ENCODE results near the gene EIF4A2.
"Not testable (repeated sequence)": the region's sequence is repeated elsewhere in the genome, so short reads cannot be mapped to it uniquely, and the experiment has no call there.

EIF4A2 gene

DNA sequence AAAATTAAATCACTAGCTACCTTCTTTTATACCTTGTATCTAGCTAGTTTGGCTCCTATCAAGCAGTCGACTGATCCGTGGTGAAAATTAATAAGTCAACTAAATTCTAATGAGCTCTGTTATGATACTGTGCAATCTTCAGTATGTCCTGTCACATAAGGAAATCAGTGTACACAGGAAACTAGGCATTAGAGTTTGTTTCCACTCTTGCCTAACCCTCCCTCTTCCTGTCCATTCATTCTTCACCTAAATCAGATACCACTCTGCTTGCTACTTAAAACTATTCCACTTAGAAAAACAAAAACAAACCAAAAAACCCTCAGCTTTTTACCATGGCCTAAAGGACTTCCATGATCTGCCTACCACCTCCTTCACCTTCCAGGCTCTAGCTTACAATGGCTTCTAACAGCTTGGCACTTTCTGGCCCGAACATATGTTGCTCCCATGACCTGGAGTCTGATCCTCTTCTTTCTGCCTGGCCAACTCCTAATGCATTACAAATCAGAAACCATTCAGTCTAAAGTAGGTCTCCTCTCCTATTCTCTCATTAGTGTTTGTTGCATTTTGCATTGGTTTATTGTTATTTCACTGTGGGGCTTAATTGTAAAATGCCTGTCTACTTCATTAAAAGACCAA is 15.0 kb downstream of the EIF4A2 start:
- Histone ChIP-seq H4K91ac (ENCODE audit: low read depth, low read length, poor library complexity) (no peak overlapping the region), H3K14ac (ENCODE audit: low read length) (no peak overlapping the region), H3K23ac (ENCODE audit: low read depth, low read length, poor library complexity) (no peak overlapping the region), H2BK5ac (ENCODE audit: low read length) (no peak overlapping the region), H2AK5ac (ENCODE audit: low read depth, low read length) (no peak overlapping the region), H2AFZ (ENCODE audit: low read length) (no peak overlapping the region), H3K79me1 (ENCODE audit: low read depth, low read length) (no peaks in the 10 kb centered on the region), H3K18ac (ENCODE audit: low read length) (no peak overlapping the region), H3K9me3 (replicated peaks in 1 of 2; ENCODE audit: control insufficient read depth in 2 of 2, insufficient read depth in 1 of 2, low read depth in 1 of 2, low read length in 2 of 2) (no peaks in the 10 kb centered on the region), H3K4ac (ENCODE audit: low read length) (no peak overlapping the region), H3K36me3 (replicated peaks in 1 of 2; ENCODE audit: control insufficient read depth in 2 of 2, insufficient read depth in 2 of 2, low read length in 2 of 2) (peaks cover 24 to 98% of the 10 kb centered on the region in 2 donors), H2BK12ac (ENCODE audit: low read length) (no peak overlapping the region), H3K27me3 (ENCODE audit: control insufficient read depth in 3 of 3, insufficient read depth in 3 of 3, low read depth in 1 of 3, low read length in 3 of 3) (no peaks in the 10 kb centered on the region), H4K8ac (ENCODE audit: low read depth, low read length) (no peak overlapping the region), H2BK120ac (ENCODE audit: low read depth, low read length) (no peak overlapping the region), H3K9ac (ENCODE audit: low read depth, low read length, poor library complexity) (no peak overlapping the region), H3K27ac (replicated peaks; ENCODE audit: low read length) (peak overlapping the region; percentile 36), H3K4me3 (ENCODE audit: low read length in 2 of 2) (no peak overlapping the region), H3K4me1 (ENCODE audit: control insufficient read depth in 2 of 2, insufficient read depth in 1 of 2, low read depth in 1 of 2, low read length in 2 of 2) (no peaks in the 10 kb centered on the region), H3K4me2 (ENCODE audit: insufficient read depth, low read length, poor library complexity, severe bottlenecking) (no peak overlapping the region), H2BK15ac (ENCODE audit: low read length) (no peak overlapping the region)
- no CpG with 5 or more reads among the region's 3 CpGs for WGBS, 2 donors (ENCODE audit: extremely low coverage in 2 of 2, insufficient read length in 2 of 2, insufficient replicate concordance in 1 of 2)
- no peak for DNase-seq (ENCODE audit: low spot score)

DNA sequence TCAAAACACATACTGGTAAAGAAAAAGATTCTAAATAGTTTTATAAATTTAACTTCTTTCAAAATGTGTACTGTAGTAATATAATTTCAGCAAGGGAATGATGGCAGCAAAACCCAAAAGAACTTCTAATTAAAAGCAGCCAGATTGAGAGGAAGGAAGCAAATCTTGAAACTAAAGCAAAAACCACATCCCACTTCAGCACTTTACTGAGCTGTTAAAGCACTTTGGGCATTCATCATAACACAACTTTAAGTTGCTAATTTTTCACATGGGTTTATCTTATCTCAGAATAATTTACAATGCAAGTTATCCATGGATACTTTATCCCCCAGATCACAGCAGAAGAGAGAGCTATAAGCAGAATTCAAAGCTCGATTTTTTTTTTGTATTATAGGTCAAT is 16.9 kb downstream of the EIF4A2 start:
- Histone ChIP-seq H3K4me2 (ENCODE audit: insufficient read depth, low read length, poor library complexity, severe bottlenecking) (no peak overlapping the region), H3K4ac (ENCODE audit: low read length) (no peak overlapping the region), H2BK5ac (ENCODE audit: low read length) (no peak overlapping the region), H2AFZ (ENCODE audit: low read length) (no peak overlapping the region), H3K27me3 (ENCODE audit: control insufficient read depth in 3 of 3, insufficient read depth in 3 of 3, low read depth in 1 of 3, low read length in 3 of 3) (no peaks in the 10 kb centered on the region), H2BK12ac (ENCODE audit: low read length) (no peak overlapping the region), H3K4me3 (ENCODE audit: low read length in 2 of 2) (no peak overlapping the region), H3K14ac (ENCODE audit: low read length) (no peak overlapping the region), H3K23ac (ENCODE audit: low read depth, low read length, poor library complexity) (no peak overlapping the region), H4K91ac (ENCODE audit: low read depth, low read length, poor library complexity) (no peak overlapping the region), H3K36me3 (replicated peaks in 1 of 2; ENCODE audit: control insufficient read depth in 2 of 2, insufficient read depth in 2 of 2, low read length in 2 of 2) (peaks cover 22 to 100% of the 10 kb centered on the region in 2 donors), H4K8ac (ENCODE audit: low read depth, low read length) (no peak overlapping the region), H2BK15ac (ENCODE audit: low read length) (no peak overlapping the region), H3K4me1 (ENCODE audit: control insufficient read depth in 2 of 2, insufficient read depth in 1 of 2, low read depth in 1 of 2, low read length in 2 of 2) (peaks cover 3% of the 10 kb centered on the region in 2 donors), H3K27ac (replicated peaks; ENCODE audit: low read length) (no peak overlapping the region), H3K9ac (ENCODE audit: low read depth, low read length, poor library complexity) (no peak overlapping the region), H3K79me1 (ENCODE audit: low read depth, low read length) (peaks cover 4% of the 10 kb centered on the region), H3K18ac (ENCODE audit: low read length) (no peak overlapping the region), H3K9me3 (replicated peaks in 1 of 2; ENCODE audit: control insufficient read depth in 2 of 2, insufficient read depth in 1 of 2, low read depth in 1 of 2, low read length in 2 of 2) (no peaks in the 10 kb centered on the region), H2AK5ac (ENCODE audit: low read depth, low read length) (no peak overlapping the region), H2BK120ac (ENCODE audit: low read depth, low read length) (no peak overlapping the region)
- no peak for DNase-seq (ENCODE audit: low spot score)
- no CpG with 5 or more reads among the region's 1 CpG for WGBS, 2 donors (ENCODE audit: extremely low coverage in 2 of 2, insufficient read length in 2 of 2, insufficient replicate concordance in 1 of 2)

DNA sequence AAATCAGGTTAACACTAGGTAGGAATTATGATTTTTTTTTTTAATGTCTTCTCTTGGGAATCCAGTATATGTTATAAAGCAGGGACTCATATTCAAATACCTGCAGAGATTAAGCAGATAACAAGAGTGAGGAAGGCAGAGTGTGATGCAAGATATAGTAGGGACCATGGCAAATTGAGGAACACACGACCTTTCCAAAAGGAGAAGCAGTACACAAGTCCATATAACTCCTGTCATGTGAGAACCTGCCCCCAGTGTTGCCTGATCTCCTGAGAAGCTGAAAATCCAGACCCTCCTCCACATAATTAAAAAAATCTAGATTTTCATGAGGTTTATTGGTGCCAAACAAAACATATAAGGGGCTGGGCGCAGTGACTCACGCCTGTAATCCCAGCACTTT is 19.3 kb downstream of the EIF4A2 start:
- H2AK5ac ChIP-seq (ENCODE audit: low read depth, low read length) = no peak overlapping the region
- no peak overlapping the region for H3K18ac ChIP-seq (ENCODE audit: low read length)
- H4K91ac ChIP-seq (ENCODE audit: low read depth, low read length, poor library complexity) = no peak overlapping the region
- H2BK5ac ChIP-seq (ENCODE audit: low read length) = no peak overlapping the region
- H2AFZ ChIP-seq (ENCODE audit: low read length) = no peak overlapping the region
- H3K4me3 ChIP-seq (ENCODE audit: low read length in 2 of 2) = no peak overlapping the region
- peaks cover 6 to 7% of the 10 kb centered on the region in 2 donors for H3K4me1 ChIP-seq (ENCODE audit: control insufficient read depth in 2 of 2, insufficient read depth in 1 of 2, low read depth in 1 of 2, low read length in 2 of 2)
- no peak overlapping the region for H2BK15ac ChIP-seq (ENCODE audit: low read length)
- no peak overlapping the region for H3K27ac ChIP-seq (replicated peaks; ENCODE audit: low read length)
- no peak overlapping the region for H3K23ac ChIP-seq (ENCODE audit: low read depth, low read length, poor library complexity)
- H2BK120ac ChIP-seq (ENCODE audit: low read depth, low read length) = no peak overlapping the region
- H3K14ac ChIP-seq (ENCODE audit: low read length) = no peak overlapping the region
- H3K4ac ChIP-seq (ENCODE audit: low read length) = no peak overlapping the region
- WGBS, 2 donors (ENCODE audit: extremely low coverage in 2 of 2, insufficient read length in 2 of 2, insufficient replicate concordance in 1 of 2) = no CpG with 5 or more reads among the region's 3 CpGs
- H3K9me3 ChIP-seq (replicated peaks in 1 of 2; ENCODE audit: control insufficient read depth in 2 of 2, insufficient read depth in 1 of 2, low read depth in 1 of 2, low read length in 2 of 2) = no peaks in the 10 kb centered on the region
- H3K4me2 ChIP-seq (ENCODE audit: insufficient read depth, low read length, poor library complexity, severe bottlenecking) = no peak overlapping the region
- H3K79me1 ChIP-seq (ENCODE audit: low read depth, low read length) = peaks cover 4% of the 10 kb centered on the region
- peaks cover 17 to 77% of the 10 kb centered on the region in 2 donors for H3K36me3 ChIP-seq (replicated peaks in 1 of 2; ENCODE audit: control insufficient read depth in 2 of 2, insufficient read depth in 2 of 2, low read length in 2 of 2)
- no peaks in the 10 kb centered on the region for H3K27me3 ChIP-seq (ENCODE audit: control insufficient read depth in 3 of 3, insufficient read depth in 3 of 3, low read depth in 1 of 3, low read length in 3 of 3)
- no peak overlapping the region for H2BK12ac ChIP-seq (ENCODE audit: low read length)
- H3K9ac ChIP-seq (ENCODE audit: low read depth, low read length, poor library complexity) = no peak overlapping the region
- no peak overlapping the region for H4K8ac ChIP-seq (ENCODE audit: low read depth, low read length)
- DNase-seq (ENCODE audit: low spot score) = no peak

DNA sequence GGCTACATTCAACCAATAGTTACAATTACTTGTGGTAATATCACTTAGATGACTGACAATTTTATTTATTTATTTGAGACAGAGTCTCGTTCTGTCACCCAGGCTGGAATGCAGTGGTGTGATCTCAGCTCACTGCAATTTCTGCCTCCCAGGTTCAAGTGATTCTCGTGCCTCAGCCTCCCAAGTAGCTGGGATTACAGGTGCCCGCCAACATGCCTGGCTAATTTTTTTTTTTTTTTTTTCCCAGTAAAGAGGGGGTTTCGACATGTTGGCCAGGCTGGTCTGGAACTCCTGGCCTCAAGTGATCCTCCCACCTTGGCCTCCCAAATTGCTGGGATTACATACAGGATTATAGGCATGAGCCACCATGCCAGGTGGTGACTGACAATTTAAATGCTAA is 20.1 kb downstream of the EIF4A2 start:
- not testable (repeated sequence) for H3K23ac ChIP-seq (ENCODE audit: low read depth, low read length, poor library complexity); H4K8ac ChIP-seq (ENCODE audit: low read depth, low read length); H2BK120ac ChIP-seq (ENCODE audit: low read depth, low read length); H3K14ac ChIP-seq (ENCODE audit: low read length); DNase-seq (ENCODE audit: low spot score); H3K9ac ChIP-seq (ENCODE audit: low read depth, low read length, poor library complexity); H3K27me3 ChIP-seq (ENCODE audit: control insufficient read depth in 3 of 3, insufficient read depth in 3 of 3, low read depth in 1 of 3, low read length in 3 of 3); H3K4me1 ChIP-seq (ENCODE audit: control insufficient read depth in 2 of 2, insufficient read depth in 1 of 2, low read depth in 1 of 2, low read length in 2 of 2); H3K4me2 ChIP-seq (ENCODE audit: insufficient read depth, low read length, poor library complexity, severe bottlenecking); H2BK5ac ChIP-seq (ENCODE audit: low read length); H2BK12ac ChIP-seq (ENCODE audit: low read length); H4K91ac ChIP-seq (ENCODE audit: low read depth, low read length, poor library complexity); H3K4ac ChIP-seq (ENCODE audit: low read length); H3K27ac ChIP-seq (replicated peaks; ENCODE audit: low read length); H3K18ac ChIP-seq (ENCODE audit: low read length); H2AK5ac ChIP-seq (ENCODE audit: low read depth, low read length); H3K4me3 ChIP-seq (ENCODE audit: low read length in 2 of 2); H3K9me3 ChIP-seq (replicated peaks in 1 of 2; ENCODE audit: control insufficient read depth in 2 of 2, insufficient read depth in 1 of 2, low read depth in 1 of 2, low read length in 2 of 2); H2AFZ ChIP-seq (ENCODE audit: low read length); H2BK15ac ChIP-seq (ENCODE audit: low read length); H3K79me1 ChIP-seq (ENCODE audit: low read depth, low read length)
- H3K36me3 ChIP-seq (replicated peaks in 1 of 2; ENCODE audit: control insufficient read depth in 2 of 2, insufficient read depth in 2 of 2, low read length in 2 of 2) = peaks cover 15 to 70% of the 10 kb centered on the region in 2 donors
- WGBS, 2 donors (ENCODE audit: extremely low coverage in 2 of 2, insufficient read length in 2 of 2, insufficient replicate concordance in 1 of 2) = no CpG with 5 or more reads among the region's 4 CpGs
